GM18520 (cell line): ENCODE data around the gene NFATC3.
A peak's percentile ranks its signal among the peaks of the same experiment; 100 is the strongest.

ENCODE experiments used
- ATAC-seq: cut with Tn5 transposase; IDR thresholded peaks from one replicate; pipeline ENCODE4 v1.9.1; 2021; ENCODE audit not compliant: unreplicated experiment

Gene NFATC3

DNA sequence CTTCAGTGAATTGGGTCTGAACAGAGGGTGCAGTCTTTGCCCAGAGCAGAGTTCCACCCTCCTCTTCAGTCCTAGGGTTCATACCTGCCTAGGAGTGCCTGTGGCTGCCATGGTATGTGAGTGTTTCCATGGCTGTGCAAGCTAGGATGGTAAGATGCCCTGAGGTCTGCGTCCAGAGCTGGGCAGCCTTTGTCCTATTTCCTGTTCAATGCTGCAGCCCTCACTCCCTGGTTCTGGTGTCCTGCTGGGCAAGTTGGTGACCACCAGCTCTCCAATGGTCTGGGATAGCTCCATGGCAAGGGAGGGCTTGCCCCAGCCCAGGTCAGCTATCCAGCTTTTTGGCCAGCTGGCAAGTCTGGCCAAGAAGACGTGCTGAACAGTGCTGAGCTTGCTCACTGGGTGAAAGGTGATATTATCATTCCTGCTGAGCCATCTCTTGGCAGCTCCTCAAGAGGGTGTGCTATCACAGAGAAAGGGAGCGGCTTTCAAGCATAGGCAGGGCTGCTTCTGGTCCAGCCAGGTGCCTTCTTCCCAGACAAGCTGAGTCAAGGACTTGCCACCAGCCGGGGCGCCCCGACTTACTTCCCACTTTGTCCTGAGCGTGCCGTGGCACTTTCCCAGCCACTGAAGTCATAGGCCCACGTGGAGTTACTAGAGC, 13.0 kb upstream of the NFATC3 start:
- ATAC-seq = no peak

DNA sequence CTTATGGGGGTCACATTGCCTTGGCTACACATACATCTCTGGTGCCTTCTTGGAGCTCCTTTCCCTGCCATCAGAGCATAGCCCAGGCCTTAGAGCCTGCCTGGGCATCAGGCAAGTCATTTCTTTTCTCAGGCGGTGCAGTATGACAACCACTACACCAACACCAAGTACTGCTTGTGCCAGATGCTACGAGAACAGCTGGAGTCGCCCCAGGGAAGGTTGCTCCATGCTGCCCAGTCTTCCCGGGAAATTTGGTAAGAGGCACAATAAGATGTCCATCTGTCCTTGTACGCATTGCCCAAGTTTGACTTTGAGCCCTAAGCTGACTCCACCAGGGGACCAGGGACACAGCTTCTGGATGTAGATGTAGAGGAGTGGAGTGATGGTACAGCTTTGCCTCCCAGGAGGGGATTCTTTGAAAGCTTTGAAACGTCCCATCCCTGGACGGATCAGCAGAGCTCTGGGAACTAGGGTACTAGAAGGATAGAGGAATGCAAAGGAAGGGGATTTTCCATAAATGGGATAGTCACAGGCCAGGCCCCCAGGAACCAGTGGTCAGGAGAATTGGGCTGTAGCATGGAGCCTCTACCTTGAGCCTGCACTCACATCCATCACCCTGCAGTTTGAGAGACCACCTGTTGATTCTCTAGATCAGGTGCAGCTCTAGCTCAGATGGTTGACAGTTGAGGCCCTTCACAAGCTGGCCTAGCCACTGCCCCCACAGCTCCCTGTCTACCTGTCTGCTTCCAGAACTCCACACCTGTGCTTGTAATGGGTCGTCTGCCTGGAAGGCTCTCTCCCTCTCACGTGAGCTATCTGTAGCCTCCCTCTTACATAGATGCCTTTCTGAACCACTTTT, 11.0 kb upstream of the NFATC3 start:
- ATAC-seq = no peak

DNA sequence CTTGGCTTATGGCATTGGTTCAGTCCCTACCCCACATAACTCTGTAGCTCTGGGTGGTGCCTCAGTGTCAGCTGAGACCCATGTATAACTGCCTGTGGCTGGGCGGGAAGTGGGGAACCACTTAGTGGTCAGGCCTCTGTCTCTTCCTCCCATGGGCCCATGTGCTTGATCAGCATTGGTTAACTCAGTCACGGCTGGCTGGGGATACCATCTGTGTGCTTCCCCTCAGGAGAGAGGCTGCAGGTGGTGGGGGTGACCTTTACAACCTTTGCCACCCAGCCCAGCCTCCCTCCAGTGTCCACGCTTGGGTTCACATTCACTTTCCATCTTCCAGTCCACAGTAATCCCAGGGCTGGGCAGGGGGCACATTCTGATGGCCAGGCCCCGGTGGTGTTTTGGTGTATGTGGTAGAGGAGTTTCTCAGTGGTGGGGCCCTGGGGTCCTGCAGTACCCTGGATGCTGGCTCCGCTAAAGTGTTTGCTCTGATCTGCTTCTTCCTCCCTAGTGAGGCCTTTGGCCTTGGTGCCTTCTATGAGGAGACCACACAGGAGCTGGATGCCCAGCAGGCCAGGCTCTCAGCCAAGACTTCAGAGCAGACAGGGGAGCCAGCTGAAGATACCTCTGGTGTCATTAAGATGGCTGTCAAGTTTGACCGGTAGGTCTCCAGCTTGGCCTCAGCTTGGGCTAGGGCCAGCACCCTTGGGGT, 10.2 kb upstream of the NFATC3 start:
- peak; percentile 77 for ATAC-seq

DNA sequence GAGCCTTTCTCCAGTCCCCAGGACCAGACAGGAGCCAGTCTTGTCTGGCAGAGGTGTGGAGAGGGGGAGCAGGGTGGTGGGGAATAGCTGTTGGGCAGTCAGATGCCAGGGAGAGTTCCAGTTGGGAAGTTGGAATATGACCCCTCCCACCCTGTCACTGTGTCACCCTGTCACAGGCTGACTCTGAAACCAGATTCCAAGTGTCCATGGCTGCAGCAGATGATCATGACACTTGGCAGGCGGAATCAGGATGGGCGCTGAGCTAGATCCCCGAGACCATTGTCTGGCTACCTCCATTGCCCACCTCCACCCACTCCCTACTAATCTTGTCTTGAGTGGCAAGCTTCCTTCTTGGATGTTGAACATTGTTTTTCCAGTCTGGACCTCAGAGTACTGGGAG, 9.2 kb upstream of the NFATC3 start:
- no peak for ATAC-seq

DNA sequence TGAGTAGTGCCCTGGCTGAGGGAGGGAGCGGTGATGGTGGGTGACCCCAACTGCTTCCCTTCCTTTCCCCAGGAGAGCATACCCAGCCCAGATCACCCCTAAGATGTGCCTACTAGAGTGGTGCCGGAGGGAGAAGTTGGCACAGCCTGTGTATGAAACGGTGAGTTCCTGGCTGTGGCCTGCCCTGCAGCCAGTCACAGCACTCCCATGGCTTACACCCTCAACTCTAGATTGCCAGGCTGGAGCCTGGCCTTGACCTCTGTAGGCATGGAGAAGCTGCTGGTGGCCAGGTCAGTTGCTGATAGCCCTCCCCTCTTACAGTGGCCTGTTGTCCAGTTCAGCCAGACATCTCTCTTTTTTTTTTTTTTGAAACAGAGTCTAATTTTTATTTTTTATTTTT, 8.6 kb upstream of the NFATC3 start:
- no peak for ATAC-seq

DNA sequence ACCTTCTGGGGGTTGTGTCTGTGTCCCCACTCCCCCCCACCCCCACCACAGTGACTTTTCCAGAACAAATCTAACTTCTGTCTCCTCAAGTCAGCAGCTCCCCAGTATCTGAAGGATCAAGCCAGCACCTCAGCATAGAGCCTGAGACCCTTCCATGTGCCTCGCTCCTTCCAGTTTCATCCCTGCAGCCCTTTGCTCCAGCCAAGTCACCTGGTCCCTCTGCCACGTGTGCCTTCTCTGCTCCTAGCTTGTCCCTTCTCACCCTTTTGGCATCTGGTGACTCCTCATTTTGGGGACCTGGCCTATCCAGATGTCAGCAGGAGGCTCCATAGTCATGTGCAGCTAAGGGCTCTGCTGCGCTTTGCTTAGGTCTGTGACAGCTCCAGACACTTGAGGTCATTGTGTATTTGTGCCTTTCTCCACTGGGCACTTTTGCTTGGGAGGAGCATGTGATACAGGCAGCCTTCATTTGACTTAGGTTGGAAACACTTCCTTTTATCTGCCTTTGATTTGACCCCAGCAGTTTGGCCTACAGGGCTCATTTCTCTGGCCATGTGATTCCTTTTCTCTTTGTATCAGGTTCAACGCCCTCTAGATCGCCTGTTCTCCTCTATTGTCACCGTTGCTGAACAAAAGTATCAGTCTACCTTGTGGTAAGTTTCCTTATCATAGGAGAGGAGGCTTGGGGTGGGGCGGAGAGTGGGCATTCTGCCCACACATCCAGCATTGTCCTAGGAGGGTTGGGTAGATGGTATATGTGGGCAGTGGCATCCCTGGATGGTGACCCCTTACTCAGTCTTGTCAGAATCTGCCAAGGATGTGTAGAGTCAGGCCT, 7.1 kb upstream of the NFATC3 start:
- no peak for ATAC-seq

DNA sequence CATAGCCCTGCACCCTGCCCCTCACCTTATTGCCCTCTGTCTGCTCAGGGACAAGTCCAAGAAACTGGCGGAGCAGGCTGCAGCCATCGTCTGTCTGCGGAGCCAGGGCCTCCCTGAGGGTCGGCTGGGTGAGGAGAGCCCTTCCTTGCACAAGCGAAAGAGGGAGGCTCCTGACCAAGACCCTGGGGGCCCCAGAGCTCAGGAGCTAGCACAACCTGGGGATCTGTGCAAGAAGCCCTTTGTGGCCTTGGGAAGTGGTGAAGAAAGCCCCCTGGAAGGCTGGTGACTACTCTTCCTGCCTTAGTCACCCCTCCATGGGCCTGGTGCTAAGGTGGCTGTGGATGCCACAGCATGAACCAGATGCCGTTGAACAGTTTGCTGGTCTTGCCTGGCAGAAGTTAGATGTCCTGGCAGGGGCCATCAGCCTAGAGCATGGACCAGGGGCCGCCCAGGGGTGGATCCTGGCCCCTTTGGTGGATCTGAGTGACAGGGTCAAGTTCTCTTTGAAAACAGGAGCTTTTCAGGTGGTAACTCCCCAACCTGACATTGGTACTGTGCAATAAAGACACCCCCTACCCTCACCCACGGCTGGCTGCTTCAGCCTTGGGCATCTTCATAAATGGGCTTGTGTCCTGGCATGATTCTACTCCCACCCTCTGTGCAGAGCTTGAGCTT, 6.3 kb upstream of the NFATC3 start:
- ATAC-seq = no peak

DNA sequence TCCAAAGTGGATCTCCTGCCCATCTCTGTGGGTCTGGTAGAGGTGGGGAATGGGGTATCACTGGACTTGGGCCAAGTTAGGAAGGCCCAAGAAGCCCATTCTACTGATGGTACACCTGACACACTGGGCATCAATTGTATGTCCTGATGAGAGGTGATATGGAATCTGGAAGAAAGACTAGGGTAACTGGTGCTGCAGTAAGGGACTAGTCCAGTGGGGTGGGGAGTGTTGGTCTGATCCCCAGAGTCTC, 5.9 kb upstream of the NFATC3 start:
- no peak for ATAC-seq

DNA sequence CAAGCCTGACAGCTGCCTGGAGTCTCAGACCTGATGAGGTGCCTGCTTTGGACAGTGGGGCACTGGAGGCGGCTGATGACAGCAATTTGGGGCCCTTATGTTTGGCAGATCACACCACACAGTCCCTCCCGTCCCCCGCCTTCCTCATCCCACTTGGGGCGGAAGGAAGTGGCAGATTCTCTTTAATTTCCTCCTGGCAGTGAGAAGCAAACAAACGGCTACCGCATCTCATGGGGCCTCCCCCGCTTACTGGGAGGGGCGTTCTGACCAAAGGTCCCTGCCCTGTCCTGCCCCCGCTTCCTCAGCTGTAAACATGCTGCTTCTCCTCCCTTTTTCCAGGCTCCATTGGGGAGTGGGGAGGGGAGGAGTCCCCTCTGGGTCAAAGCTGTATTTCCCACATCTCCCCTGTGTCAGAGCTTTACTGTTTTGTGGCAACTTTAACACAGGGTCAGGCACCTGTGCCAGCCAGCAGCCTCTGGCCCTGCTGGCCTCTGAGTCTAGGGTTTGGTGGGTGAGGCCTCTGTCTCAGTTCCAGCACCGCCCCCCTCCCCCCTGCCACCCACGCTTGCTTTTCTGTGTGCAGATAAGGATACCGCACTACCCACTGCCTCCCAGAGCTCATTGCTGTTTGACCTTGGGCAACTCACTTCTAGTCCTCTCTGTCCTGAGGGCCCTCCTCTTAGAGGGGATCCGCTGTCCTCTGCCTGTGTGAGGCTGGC, 5.4 kb upstream of the NFATC3 start:
- ATAC-seq = no peak

DNA sequence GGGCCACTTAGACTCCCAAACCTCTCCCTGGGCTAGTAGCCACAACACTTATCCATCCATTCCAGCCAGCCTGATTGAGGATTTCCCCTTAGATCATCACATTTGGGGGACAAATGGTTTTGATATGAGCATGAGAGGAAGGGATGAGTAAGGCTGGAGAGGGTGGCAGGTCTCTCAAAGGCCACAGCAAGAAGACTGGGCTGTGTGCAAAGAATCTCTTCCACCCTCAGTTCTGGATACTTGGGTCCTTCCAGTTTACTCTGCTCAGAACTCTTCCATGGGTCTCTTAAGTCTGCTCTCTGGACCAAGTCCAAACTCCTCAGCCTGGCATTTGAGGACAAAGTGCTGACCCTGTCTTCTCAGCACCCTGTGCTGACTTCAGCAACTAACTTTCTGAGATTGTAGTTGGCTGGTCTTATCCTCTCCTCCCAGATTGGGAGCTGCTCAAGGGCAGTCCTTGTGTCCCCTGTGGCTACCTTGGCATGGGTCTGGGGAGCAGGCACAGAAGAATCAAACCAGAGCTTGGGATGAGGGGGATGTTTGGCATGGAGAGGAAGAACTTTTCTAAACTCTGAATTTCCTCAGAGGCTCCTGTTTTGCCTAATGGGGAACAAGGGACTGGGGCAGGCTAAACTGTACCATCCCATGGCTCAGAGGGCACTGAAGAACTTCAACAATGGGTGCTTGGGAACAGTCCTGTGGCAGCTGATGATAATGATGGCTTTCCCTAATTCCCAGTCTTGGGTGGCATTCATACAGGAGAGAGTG, 3.1 kb upstream of the NFATC3 start:
- no peak for ATAC-seq

DNA sequence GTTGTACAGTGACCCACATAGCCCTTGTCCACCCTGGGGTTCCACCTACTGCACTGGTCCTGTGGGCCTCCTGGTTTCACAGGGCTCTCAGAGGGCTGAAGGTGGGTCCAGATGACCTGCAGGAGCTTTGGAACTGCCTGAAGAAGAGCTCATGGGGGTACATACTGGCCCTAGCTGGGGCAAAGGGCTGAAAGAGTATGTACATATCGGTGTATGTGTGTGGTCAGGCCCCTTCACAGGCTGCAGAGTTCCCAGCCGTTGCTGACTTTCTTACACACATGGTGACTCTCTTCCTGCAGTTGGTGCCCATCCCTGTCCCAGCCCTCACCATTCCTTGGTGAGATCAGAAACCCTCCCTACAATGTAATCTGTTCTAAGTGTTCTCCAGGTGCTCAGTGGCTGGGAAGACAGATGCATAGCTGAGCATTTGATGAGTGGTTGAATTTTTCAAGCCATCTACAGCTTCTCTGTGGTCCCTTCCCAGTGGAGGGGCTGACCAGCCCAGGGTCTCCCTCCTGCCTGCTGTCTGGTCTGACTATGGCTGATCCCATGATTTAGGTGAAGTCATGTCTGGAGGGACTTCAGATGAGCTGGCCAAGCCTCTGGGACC, 2.4 kb upstream of the NFATC3 start:
- no peak for ATAC-seq

DNA sequence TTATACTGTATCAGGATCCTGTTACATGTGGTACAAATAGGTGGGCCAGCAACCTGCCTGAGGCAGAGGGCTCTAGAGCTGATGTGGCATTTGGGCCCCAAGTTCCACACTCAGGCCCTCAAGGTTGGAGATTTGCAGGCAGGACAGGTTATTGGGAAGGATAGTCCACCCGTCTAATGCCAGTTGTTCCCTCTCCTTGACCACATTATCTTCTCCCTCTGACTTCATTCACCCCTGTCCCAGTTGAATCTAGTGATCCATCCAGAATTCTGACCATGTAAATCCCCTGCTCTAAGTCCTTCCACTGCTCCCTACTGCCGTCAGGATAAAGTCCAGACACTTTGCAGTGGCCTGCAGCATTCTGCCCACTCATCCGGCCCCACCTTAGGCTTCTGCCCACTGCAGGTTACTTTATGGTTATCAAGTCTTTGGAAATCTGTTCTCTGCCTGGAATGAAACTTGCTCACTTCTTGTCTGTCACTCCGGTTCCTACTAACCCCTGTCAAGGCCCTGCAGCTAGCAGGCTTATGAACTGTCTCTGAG, 1.9 kb upstream of the NFATC3 start:
- ATAC-seq = no peak

DNA sequence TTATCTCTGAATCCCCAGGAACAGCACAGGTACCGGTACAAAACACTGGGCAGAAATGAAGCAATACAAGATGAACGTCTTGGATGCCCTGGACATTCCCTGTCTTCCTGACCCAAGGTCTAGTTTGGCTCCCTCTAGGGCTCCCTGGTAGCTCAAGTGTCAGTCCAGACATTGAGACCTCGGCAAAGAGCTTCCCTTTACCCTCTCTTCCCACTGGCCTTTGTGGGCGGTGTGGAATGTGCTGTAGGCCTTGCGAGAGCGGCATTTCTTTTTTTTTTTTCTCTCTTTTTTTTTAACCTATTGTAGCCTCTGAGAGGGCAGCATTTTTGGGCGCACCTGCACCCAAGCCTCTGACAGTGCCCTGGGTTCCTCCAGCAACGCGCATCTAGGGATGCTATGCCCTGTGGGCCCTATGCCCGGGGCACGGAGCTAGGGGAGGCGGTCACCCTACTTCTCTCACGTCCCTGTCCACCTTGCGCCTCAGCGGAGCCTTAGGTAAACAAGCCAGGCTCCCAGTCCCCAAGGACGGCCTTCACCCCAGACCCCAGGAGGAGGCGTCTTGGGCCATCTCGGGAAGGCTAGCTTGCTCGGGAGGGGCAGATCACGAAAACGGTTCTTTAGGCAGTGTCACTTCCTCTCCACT, 1.2 kb upstream of the NFATC3 start:
- no peak for ATAC-seq

DNA sequence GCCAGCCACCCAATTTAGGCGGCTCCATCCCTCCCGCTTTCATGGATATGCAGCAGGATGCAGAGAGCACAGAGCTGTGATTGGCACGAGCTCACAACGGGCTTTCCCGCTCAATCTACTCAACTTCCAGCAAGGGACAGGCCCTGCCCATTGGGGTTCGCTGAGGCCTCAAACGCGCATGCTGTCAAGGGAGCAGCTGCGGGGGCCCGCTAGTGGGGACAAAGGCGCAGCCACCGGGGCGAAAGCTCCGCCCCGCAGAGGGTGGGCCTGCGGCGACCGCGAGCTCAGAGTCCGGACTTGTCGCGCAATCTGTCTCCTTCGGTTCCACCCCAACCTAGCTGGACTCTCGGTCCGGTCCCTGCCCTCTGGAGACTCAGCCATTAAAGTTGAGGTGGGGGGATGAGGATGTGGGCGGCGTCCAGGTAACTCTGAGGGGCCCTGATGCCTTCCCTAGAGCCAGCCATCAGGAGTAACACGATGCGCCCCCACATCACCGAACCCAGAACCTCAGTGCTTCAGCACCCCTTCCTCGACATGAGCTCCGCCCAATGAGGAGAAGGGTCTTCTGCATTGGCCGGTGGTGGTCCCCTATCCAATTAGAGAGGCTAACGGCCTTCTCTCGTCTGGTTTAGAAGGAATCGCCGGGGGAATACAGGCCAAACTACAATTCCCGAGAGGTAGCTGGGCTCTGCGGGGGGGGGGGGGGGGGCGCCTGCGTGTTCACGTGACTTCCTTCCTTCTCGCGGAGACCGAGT, 489 bp upstream of the NFATC3 start:
- ATAC-seq = peak; percentile 52

DNA sequence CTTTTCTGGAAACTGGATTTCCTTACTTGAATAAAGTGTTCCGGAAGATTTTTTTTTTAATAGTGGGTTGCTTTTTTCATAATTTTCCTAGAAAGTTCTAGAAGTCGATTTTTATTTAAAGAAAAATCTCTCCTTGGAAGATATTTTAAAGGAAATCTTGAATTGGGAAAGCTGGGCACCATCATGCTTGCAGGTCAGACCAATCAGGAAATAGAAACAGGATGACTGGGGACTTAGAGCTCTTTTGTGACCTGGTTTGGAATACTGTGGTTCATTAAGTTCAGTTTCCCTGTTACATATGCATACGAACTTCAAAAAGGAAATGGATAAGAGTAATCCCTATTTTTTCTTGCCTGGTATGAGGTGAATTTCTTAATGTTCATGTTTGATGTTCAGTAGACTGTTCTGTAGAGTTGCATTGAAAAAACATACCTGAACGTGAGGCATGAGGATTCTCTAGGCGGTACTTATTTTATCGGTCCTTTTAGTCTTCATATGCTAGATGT, 1.2 kb downstream of the NFATC3 start:
- ATAC-seq = no peak

DNA sequence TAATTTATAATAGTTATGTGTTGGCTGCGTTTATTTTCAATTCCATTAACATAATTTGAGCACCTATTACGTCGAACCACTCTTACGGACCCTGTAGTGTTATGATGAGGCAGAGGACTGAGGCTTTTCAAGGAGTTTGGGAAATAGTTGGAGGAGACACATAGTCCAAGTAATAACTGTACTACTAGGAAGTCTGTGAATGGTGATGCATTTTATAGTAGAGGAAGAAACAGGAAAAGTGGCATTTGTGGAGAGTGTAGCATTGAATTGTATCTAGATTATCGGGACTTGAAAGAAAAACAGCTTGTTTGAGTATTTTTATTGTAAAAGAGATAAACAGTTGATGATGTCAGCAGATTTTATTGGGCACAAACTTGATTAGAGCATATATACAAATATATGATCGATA, 1.7 kb downstream of the NFATC3 start:
- ATAC-seq = no peak

DNA sequence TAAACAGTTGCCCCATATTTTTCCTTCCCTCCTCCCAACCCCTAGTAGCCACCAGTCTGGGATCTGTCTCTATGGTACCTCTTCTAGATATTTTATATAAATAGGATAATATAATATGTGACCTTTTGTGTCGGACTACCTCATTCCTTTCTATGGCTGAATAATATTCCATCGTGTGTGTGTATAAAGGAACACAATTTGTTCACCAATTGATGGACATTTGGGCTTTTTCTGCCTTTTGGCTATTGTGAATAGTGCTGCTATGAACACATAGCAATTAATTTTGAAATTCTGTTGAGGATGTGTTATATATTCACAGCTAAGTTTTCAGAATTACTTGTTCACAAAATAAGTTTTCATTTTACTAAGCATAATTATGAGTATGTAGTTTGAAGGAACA, 2.5 kb downstream of the NFATC3 start:
- no peak for ATAC-seq
